GM11168 (cell line): ENCODE data around the gene SV2C.
"Not testable (repeated sequence)": the region's sequence is repeated elsewhere in the genome, so short reads cannot be mapped to it uniquely, and the experiment has no call there.

Experiments
- in situ Hi-C: fragments of 300-500 bp; cut with MboI; formaldehyde crosslinking; loops from one replicate; pipeline ENCODE4 v1.12.0; 2022; ENCODE audit warnings: low sequenced_read_pairs; ENCODE audit not compliant: unreplicated experiment

SV2C gene

GRCh38 chr5:76240336-76240735, 157.2 kb downstream of the SV2C start:
- in situ Hi-C loops: no loop called here

DNA sequence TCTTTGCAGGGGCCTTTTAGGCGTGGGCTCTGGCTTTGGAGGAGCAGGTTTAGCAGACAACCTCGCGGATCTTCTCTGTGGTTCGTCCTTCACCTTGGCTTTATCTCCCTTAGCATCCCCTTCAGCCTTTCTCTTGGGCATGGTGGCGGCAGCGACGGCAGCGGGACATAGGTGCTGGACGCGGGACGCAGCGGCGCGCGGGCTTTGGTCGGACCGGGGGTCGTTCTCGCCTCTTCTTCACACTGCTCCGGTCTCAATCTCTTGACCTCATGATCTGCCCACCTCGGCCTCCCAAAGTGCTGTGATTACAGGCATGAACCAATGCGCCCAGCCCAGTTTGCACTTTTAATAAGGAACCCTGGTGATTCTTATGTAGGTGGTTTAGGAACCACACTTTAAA, 159.0 kb downstream of the SV2C start:
- in situ Hi-C loops: not testable (repeated sequence)

GRCh38 chr5:76245590-76245989, 162.4 kb downstream of the SV2C start:
- in situ Hi-C loops: no loop called here

DNA sequence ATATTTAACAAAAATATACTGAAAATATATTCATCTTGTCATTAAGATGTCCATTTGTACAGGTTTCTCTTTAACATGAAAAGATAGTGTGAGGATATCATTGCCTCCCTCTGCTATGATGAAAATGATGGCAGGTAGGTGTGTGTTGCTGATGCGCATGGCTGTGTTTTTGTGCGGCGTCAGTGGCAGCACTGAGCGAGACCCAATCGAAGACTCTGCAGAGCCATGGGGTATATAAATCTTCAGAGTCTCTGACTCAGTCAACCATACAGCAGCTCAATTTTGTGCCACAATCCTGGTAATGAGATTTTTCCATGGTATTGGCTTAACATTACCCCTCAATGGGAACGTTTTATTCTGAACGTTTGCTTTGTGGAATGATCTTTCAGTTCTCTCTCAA, 166.4 kb downstream of the SV2C start:
- in situ Hi-C loops: no loop called here

GRCh38 chr5:76250463-76250862, 167.3 kb downstream of the SV2C start:
- in situ Hi-C loops: no loop called here

DNA sequence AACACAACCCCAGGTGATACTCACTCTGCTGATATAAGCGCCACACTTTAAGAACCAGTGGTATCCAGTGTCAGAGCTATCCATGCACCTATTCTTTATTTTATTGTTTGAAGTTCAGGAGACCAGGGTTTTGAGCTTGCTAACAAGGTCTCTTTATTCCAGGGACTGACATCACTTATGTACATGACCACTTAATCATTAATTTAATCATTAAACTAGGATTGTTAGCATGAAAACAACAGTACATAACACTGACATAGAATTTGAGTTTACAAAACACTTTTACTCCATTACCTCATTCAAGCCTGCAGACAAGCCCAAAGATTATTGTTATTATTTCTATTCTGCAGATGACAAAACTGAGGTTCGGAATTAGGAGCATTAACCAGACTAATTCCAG, 168.5 kb downstream of the SV2C start:
- in situ Hi-C loops: no loop called here

DNA sequence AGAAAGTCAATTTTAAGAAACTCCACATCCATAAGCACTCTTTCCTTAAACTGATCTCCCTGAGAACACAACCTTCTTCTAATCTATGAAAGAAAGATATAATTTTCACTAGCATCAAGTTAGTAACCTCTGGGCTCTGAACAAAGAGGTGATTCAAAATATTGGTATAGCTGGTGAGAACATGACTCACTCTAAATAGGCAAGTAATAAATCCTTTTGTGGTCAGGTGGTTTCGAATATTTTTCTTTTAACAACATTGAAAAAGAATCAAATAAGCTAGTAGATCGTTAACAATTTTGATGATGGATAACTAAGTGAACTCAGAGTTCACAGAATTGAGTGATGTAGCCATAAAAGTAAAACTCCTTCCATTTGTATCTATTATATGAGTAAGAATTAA, 169.3 kb downstream of the SV2C start:
- in situ Hi-C loops: no loop called here

DNA sequence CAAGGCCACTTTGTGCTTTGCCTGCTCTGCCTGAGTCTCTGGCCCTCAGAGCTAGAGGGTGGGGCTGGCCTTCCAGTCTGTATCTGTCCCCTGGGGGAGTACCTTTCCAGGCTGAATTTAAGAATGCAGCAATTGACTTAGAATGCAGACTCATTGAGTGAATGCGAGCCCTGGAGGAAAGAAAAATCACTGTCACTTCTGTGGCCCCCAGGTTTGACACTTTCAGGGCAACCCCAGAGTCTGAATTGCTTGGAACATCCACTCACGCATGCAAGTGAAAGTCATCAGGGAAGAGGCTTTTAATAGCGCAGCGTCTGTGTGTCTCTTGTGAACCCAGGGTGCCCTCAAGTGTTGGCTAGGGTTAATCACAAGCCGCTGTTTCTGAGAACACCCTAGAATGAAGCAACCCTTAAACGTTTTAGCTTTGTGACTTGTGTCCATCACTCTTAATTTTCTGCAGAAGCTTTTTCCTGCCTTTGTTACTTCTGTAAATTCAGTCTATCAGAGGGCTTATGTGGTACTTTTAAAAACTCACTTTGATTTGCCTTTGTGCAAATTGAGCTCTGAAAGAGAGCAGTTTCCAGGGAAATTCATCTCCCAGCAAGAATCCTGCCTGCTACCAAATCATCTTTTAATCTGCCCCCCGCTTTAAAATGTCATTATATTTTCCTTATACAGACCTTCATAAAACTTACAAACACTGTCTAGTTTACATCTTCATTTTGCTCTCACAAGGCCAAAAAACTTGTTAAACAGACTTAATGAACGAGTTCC, 173.1 kb downstream of the SV2C start:
- in situ Hi-C loops: no loop called here

GRCh38 chr5:76257225-76257833, 174.1 kb downstream of the SV2C start:
- in situ Hi-C loops: no loop called here

DNA sequence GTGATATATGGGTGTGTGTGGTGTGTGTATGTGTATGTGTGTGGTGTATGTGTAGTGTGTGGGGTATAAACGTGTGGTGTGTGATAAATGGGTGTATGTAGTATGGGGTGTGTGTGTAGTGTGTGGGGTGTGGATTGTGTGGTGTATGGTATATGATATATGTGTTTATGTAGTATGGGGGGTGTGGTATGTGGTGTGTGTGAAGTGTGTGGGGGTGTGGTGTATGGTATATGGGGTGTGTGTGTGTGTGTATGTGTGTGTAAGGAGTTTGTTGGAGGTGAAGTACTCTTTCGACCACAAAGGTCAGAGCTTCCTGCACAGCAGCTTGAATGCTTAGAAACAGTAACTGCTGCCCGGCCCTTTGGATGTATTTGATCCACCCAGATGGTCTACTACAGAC, 174.7 kb downstream of the SV2C start:
- in situ Hi-C loops: no loop called here

- in situ Hi-C loops: no loop called here
Measured at GRCh38 chr5:76264681-76265080, 181.5 kb downstream of the SV2C start.

DNA sequence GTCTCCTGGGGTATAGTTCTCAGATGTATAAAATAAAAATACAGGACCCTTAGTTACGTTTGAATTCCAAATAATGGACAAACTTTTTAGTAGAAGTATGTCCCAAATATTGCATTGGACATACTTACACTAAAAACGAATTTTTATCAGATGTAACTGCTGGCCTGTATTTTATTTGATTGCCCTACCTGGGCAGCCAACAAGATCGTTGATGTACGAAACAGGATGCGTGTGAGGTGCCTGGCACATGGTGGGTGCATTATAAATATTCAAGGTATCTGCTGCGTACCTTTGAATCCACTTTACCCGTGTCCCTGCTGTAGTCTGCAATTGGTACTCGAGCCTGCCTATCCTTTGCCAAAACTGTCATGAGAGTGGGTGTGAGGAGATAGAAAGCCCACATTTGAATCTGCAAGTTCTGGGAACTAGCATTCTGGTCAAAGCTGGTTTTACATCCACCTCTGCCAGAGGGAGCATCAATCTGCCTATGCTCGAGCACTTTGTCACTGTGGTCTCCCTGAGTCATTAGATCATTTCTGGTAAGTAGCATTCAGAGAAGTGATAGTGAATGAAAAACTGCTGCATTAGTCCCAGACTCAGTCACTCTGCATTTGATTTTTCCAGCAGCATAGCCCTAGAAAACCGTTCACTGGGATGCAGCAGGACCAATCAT, 186.2 kb downstream of the SV2C start:
- in situ Hi-C loops: no loop called here

- in situ Hi-C loops: no loop called here
Measured at GRCh38 chr5:76269932-76270610, 186.9 kb downstream of the SV2C start.

DNA sequence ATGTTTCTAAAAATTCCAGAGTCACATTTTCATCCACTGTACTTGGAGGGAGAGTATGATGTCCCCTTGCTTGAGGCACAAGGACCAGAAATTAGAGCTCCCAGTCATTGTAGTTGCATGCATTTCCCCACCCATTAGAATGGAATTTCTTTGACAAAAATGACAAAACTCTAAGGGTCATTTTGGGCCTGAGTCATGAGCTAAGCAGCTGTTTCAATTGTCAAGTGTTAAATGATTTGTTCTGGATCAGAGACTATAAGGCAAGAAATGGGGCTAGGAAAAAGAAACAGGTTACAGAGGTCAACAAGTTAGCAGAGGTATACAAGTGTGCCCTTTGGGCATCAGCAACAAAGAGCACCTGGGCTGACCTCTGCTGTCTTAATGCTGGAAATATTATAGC, 188.7 kb downstream of the SV2C start:
- in situ Hi-C loops: no loop called here

GRCh38 chr5:76273206-76273885, 190.2 kb downstream of the SV2C start:
- in situ Hi-C loops: no loop called here

DNA sequence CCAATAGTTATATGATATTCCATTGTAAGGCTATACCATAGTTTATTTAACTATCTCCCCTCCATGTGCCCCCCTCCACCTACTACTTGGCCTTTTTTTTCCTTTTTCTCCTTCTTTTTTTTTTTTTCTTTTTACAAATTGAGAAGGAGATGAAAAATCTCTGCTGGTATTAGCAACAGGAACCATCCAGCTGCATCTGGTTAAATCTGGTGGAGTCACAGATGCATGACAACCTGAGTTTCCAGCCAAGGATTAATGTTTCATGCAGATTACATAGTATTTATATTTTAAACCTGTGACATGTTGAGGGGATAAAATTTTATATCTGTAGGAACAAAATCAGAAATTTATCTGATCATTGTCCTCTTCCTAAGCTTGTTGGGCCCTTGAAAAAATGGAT, 191.4 kb downstream of the SV2C start:
- in situ Hi-C loops: no loop called here

- in situ Hi-C loops: no loop called here
Measured at GRCh38 chr5:76277736-76278135, 194.6 kb downstream of the SV2C start.

- in situ Hi-C loops: no loop called here
Measured at GRCh38 chr5:76278261-76278789, 195.1 kb downstream of the SV2C start.

DNA sequence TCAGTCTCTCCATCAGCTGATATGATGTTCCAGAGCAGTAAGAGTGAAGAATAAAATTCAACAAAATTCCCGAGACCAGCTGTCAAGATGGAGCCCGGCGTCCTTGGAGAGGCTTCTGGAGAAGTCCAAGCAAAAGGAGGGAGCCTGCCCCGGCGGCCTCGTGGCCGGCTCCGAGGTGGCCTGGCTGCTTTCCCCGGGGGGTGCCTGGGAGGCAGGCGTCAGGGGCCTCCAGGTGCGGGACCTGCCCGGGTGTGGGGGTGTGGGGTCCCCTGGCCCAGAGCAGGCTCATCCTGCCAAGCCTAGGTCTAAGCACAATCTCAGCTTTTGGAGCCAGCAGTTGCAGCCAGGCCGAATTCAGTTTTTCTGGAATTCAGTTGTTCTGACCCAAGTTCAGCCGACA, 197.3 kb downstream of the SV2C start:
- in situ Hi-C loops: no loop called here

GRCh38 chr5:76283670-76284069, 200.5 kb downstream of the SV2C start:
- in situ Hi-C loops: no loop called here
